Trophoblast cell (in vitro differentiated cells and primary cell): ENCODE results near the gene MOB3A.

Experiments used
- DNase-seq, 2 donors: peaks; one replicate each; pipeline ENCODE4 v3.0.0-alpha.2; 2016
- H2AFZ ChIP-seq: 2 replicates; pipeline ENCODE4 v1.6.1; 2013; ENCODE audit warnings: low read length, moderate library complexity, mild to moderate bottlenecking; ENCODE audit not compliant: insufficient read depth, poor library complexity
- H2AK5ac ChIP-seq: 2 replicates; pipeline ENCODE4 v1.6.1; 2013; ENCODE audit warnings: mild to moderate bottlenecking, low read length
- H2BK120ac ChIP-seq: 2 replicates; pipeline ENCODE4 v1.6.1; 2013; ENCODE audit warnings: low read length, mild to moderate bottlenecking, moderate library complexity; ENCODE audit not compliant: insufficient read depth, poor library complexity
- H2BK12ac ChIP-seq: 2 replicates; pipeline ENCODE4 v1.6.1; 2013; ENCODE audit warnings: mild to moderate bottlenecking, low read length, moderate library complexity
- H2BK5ac ChIP-seq: 2 replicates; pipeline ENCODE4 v1.6.1; 2013; ENCODE audit warnings: low read length, low read depth, moderate library complexity, mild to moderate bottlenecking; ENCODE audit not compliant: poor library complexity
- H3K14ac ChIP-seq: 2 replicates; pipeline ENCODE4 v1.6.1; 2013; ENCODE audit warnings: mild to moderate bottlenecking, low read length
- H3K18ac ChIP-seq: 2 replicates; pipeline ENCODE4 v1.6.1; 2013; ENCODE audit warnings: mild to moderate bottlenecking, low read length
- H3K23ac ChIP-seq: 2 replicates; pipeline ENCODE4 v1.6.1; 2013; ENCODE audit warnings: low read length
- H3K27ac ChIP-seq: 2 replicates; pipeline ENCODE4 v1.5.1; 2013; ENCODE audit warnings: low read depth, mild to moderate bottlenecking, inconsistent platforms, low read length, moderate library complexity
- H3K27me3 ChIP-seq: 2 replicates; pipeline ENCODE4 v1.6.1; 2013; ENCODE audit warnings: inconsistent platforms, mild to moderate bottlenecking, low read length, moderate library complexity; ENCODE audit not compliant: insufficient read depth
- H3K36me3 ChIP-seq, 2 experiments: 1 replicate in 1 of 2; 2 replicates in 1 of 2; pipeline ENCODE4 v1.6.1; 2013; ENCODE audit warnings: low read length in 2 of 2, mild to moderate bottlenecking in 2 of 2, moderate library complexity in 1 of 2; ENCODE audit not compliant: insufficient read depth in 2 of 2, control insufficient read depth in 1 of 2
- H3K4ac ChIP-seq: 2 replicates; pipeline ENCODE4 v1.6.1; 2013; ENCODE audit warnings: low read depth, mild to moderate bottlenecking, low read length, moderate library complexity
- H3K4me1 ChIP-seq, 2 experiments: 1 replicate in 1 of 2; 2 replicates in 1 of 2; pipeline ENCODE4 v1.6.1; 2013; ENCODE audit warnings: low read length in 2 of 2, mild to moderate bottlenecking in 2 of 2, moderate library complexity in 1 of 2; ENCODE audit not compliant: insufficient read depth in 2 of 2, control insufficient read depth in 1 of 2
- H3K4me2 ChIP-seq: 2 replicates; pipeline ENCODE4 v1.6.1; 2013; ENCODE audit warnings: inconsistent platforms, mild to moderate bottlenecking, low read length, moderate library complexity
- H3K4me3 ChIP-seq: 2 replicates; pipeline ENCODE4 v1.5.1; 2013; ENCODE audit warnings: mild to moderate bottlenecking, low read depth, low read length, inconsistent platforms
- H3K79me1 ChIP-seq: one replicate; pipeline ENCODE4 v1.6.1; 2013; ENCODE audit warnings: low read length
- H3K79me2 ChIP-seq: 2 replicates; pipeline ENCODE4 v1.6.1; 2013; ENCODE audit warnings: low read length, mild to moderate bottlenecking; ENCODE audit not compliant: control insufficient read depth, insufficient read depth, poor library complexity
- H3K9ac ChIP-seq: 2 replicates; pipeline ENCODE4 v1.6.1; 2013; ENCODE audit warnings: mild to moderate bottlenecking, low read length
- H3K9me3 ChIP-seq: 2 replicates; pipeline ENCODE4 v1.6.1; 2013; ENCODE audit warnings: low read depth, mild to moderate bottlenecking, control low read depth, inconsistent platforms, low read length; ENCODE audit not compliant: insufficient read depth
- H4K12ac ChIP-seq: 2 replicates; pipeline ENCODE4 v1.6.1; 2013; ENCODE audit warnings: low read depth, mild to moderate bottlenecking, low read length, moderate library complexity
- H4K8ac ChIP-seq: 2 replicates; pipeline ENCODE4 v1.6.1; 2013; ENCODE audit warnings: low read depth, mild to moderate bottlenecking, low read length, moderate library complexity
- H4K91ac ChIP-seq: one replicate; pipeline ENCODE4 v1.6.1; 2013; ENCODE audit warnings: low read depth, mild to moderate bottlenecking, low read length, moderate library complexity
- WGBS: extraction: QIAGEN DNeasy Blood & Tissue Kit; methylation state at CpG from one replicate; pipeline ENCODE4 v1.1.7; 2013; ENCODE audit warnings: missing lambda C conversion rate; ENCODE audit not compliant: insufficient read length, insufficient coverage; ENCODE audit errors: extremely low coverage; 5-methylcytosine and 5-hydroxymethylcytosine counted together

MOB3A gene

DNA sequence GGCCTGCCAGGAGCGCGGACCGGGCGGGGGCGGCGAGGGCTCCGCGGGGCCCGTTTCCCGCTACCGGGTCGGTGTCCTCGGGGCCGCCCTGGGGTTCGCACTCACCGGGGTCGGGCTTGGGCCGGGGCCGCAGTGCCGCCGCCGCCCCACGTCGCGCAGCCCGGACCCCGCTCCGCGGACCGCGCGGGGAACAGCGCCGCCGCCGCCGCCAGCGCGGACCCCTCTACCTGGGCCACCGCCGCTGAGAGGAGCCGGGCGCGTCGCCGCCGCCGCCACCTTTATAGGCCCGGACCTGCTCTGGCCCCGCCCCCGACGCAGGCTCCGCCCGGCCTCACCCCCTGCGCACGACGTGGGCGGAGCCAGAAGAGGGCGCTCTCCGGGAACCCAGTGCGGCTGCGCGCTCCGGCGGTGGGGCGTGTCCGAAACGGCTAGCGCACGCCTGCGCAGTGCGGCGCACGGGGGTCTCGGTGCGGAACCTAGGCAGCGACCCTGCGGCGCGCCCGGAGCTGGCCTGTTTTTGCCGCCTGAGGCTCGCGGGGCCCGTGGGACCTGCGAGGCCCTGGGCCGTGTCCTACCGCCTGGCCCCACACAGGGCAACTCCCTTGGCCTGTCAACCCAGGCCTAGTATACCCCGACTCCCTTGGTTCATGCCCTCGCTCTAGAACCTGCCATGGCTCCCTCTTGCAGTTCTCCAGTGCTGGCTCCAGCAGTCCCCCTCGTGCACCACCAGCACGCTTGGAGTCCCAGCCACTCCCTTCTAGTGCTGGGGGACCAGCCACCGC, 44.9 kb downstream of the MOB3A start, which contains the start of gene MKNK2:
MKNK2 (minus strand) TSS at position 254 of the 782 bp plus-strand sequence. CDS start 393 bp downstream, outside the sequence.
- H3K4me2 ChIP-seq, result peak within 1 kb of the TSS; percentile 97
- H4K91ac ChIP-seq, result peak within 1 kb of the TSS; percentile 90
- no peaks in the 10 kb centered on the region for H3K27me3 ChIP-seq
- peak within 1 kb of the TSS; percentile 13 for H2BK12ac ChIP-seq
- H3K4me1 ChIP-seq, result peaks cover 17 to 30% of the 10 kb centered on the region in 2 experiments
- H3K18ac ChIP-seq, result peak within 1 kb of the TSS; percentile 77
- WGBS, result no CpG with 5 or more reads among the region's 93 CpGs
- DNase-seq, result peak; percentile 81 to 97
- peak within 1 kb of the TSS; percentile 57 for H3K4ac ChIP-seq
- no peaks in the 10 kb centered on the region for H3K9me3 ChIP-seq
- peak within 1 kb of the TSS; percentile 84 for H3K9ac ChIP-seq
- peak within 1 kb of the TSS; percentile 81 for H3K4me3 ChIP-seq
- peak within 1 kb of the TSS; percentile 43 for H2BK120ac ChIP-seq
- peak within 1 kb of the TSS; percentile 99 for H4K8ac ChIP-seq
- no peak within 1 kb of the TSS for H3K23ac ChIP-seq
- H2AFZ ChIP-seq, result peak within 1 kb of the TSS; percentile 50
- H3K14ac ChIP-seq, result peak within 1 kb of the TSS; percentile 88
- peaks cover 17 to 23% of the 10 kb centered on the region in 2 experiments for H3K36me3 ChIP-seq
- peaks cover 17% of the 10 kb centered on the region for H3K79me2 ChIP-seq
- H2AK5ac ChIP-seq, result peak within 1 kb of the TSS; percentile 47
- peak within 1 kb of the TSS; percentile 43 for H3K27ac ChIP-seq
- H2BK5ac ChIP-seq, result peak within 1 kb of the TSS; percentile 70
- H4K12ac ChIP-seq, result peak within 1 kb of the TSS; percentile 91
- peaks cover 15% of the 10 kb centered on the region for H3K79me1 ChIP-seq

DNA sequence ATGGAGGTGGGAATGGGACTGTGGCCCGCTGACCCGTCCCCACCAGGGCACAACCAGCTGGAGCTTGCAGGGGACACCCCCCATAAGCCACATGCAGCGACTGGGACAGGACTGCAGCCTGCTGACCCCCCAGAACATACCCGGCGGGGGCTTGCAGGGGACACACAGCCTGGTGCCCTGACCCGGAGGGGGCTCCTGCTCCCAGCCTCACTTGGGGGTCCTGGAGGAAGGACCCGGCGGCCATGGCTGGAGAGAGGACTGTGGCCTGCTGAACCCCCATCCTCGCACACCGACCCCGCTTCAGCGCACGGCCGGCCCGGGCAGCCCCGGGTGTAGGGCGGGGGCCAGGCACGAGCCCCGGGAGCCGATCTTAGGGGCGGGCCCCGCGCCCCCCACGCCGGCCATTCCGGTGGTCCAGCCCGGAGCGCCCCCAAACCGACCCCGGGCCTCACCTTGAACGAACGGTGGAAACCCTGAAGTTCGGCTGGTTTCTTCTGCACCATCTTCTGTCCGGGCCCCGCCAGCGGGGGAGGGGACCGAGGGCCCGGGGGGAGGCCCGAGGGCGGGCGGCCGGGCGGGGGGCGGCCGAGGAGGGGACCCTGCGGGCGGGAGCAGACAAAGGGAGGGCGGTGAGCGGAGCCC, 45.7 kb downstream of the MOB3A start:
- peaks cover 17% of the 10 kb centered on the region for H3K79me2 ChIP-seq
- no peaks in the 10 kb centered on the region for H3K27me3 ChIP-seq
- no peak overlapping the region for H2BK12ac ChIP-seq
- H4K91ac ChIP-seq, result peak overlapping the region; percentile 37
- H4K8ac ChIP-seq, result no peak overlapping the region
- WGBS, result no CpG with 5 or more reads among the region's 49 CpGs
- H2BK5ac ChIP-seq, result peak overlapping the region; percentile 70
- peak overlapping the region; percentile 57 for H3K4ac ChIP-seq
- peaks cover 12% of the 10 kb centered on the region for H3K79me1 ChIP-seq
- peak overlapping the region; percentile 88 for H3K14ac ChIP-seq
- H3K27ac ChIP-seq, result peak overlapping the region; percentile 43
- H3K4me1 ChIP-seq, result peaks cover 17 to 29% of the 10 kb centered on the region in 2 experiments
- peak overlapping the region; percentile 97 for H3K4me2 ChIP-seq
- DNase-seq, result no peak
- H3K9me3 ChIP-seq, result no peaks in the 10 kb centered on the region
- peak overlapping the region; percentile 34 for H2AK5ac ChIP-seq
- no peak overlapping the region for H3K23ac ChIP-seq
- H3K36me3 ChIP-seq, result peaks cover 24 to 30% of the 10 kb centered on the region in 2 experiments
- peak overlapping the region; percentile 79 for H3K9ac ChIP-seq
- no peak overlapping the region for H4K12ac ChIP-seq
- H2AFZ ChIP-seq, result no peak overlapping the region
- H2BK120ac ChIP-seq, result no peak overlapping the region
- H3K18ac ChIP-seq, result peak overlapping the region; percentile 77
- H3K4me3 ChIP-seq, result peak overlapping the region; percentile 81

DNA sequence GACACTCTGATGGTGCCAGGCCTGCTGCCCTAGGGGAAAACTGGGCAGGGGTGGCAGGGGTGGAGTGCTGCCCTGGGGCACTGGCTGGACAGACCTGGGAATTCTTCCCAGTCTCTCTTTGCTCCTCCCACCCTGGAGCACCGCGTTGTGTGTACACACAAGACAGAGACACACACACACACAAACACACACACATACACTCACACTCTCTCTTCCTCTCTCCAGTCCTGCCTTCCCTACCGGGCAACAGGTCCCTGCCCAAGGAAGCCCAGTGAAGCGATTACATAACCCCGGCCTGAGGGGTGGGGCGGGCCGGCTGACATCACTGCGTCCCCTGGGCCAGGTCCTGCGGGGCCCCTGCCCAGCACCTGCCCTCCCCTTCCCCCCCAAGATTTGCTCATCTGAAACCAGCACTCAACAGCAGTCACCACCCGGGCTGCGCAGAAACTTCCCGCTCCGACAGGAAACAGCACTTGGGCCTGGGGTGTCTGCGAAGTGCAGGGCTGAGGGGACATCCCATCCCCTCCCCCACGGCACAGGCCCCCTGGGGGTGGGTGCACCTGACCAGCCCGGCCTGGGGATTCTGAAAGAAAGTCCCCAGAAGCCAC, 46.3 kb downstream of the MOB3A start:
- Histone ChIP-seq H4K8ac (no peak overlapping the region), H3K4me2 (peak overlapping the region; percentile 97), H3K36me3 (peaks cover 30 to 37% of the 10 kb centered on the region in 2 experiments), H3K14ac (peak overlapping the region; percentile 36), H2BK120ac (no peak overlapping the region), H3K23ac (no peak overlapping the region), H3K9ac (peak overlapping the region; percentile 79), H2AFZ (no peak overlapping the region), H3K79me1 (peaks cover 12% of the 10 kb centered on the region), H4K91ac (peak overlapping the region; percentile 11), H3K18ac (peak overlapping the region; percentile 78), H2AK5ac (peak overlapping the region; percentile 34), H3K27me3 (no peaks in the 10 kb centered on the region), H3K4me1 (peaks cover 17 to 29% of the 10 kb centered on the region in 2 experiments), H3K4me3 (peak overlapping the region; percentile 81), H4K12ac (no peak overlapping the region), H3K9me3 (no peaks in the 10 kb centered on the region), H3K4ac (peak overlapping the region; percentile 58), H3K27ac (peak overlapping the region; percentile 43), H2BK12ac (no peak overlapping the region), H3K79me2 (peaks cover 17% of the 10 kb centered on the region), H2BK5ac (peak overlapping the region; percentile 24)
- WGBS, result no CpG with 5 or more reads among the region's 16 CpGs
- DNase-seq, result peak; percentile 78

DNA sequence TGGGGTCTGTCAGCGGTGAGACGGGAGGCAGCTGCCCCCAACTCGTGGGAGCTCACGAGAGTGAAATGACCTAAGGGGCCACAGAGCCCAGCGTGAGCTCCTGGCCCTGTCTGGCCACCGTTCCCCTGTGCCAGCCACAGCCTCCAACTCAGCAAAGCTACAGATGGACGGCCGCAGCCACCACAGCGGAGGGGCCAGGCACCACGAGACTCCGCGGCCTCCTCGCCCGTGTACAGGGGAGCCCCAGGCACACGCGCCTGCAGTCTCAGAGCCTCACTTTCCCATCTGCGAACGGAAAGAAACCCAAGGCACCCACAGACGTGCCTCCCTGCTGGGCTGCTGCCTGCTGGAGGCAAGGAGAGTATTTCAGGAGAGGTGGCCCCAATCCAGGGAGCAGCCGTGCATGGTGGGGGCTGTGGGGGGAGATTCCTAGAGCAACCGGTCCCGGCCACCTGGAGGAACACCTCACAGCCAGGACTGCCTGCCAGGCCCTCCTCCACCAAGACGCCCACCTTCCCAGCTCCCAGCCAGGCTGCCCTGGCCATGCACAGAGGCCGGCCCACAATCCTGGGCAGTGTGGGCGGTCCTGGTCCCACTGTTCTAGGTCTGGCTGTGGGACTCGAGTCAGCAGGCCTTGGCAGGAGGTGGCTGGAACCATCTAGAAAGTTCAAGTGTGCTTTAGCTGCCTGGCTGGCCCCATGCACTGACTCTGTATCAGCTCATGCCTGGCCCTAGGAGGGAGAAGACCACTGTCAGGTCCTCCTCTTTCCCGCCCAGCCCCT, 47.0 kb downstream of the MOB3A start:
- no peak overlapping the region for H3K27ac ChIP-seq
- H3K9ac ChIP-seq, result no peak overlapping the region
- peak in 1 of 2 donors; percentile 15 for DNase-seq
- no peak overlapping the region for H2BK12ac ChIP-seq
- H3K4me2 ChIP-seq, result peak overlapping the region; percentile 97
- no peak overlapping the region for H2BK120ac ChIP-seq
- H3K79me1 ChIP-seq, result peaks cover 12% of the 10 kb centered on the region
- no peak overlapping the region for H4K12ac ChIP-seq
- peak overlapping the region; percentile 7 for H3K14ac ChIP-seq
- H3K4me1 ChIP-seq, result peaks cover 17 to 29% of the 10 kb centered on the region in 2 experiments
- H4K91ac ChIP-seq, result no peak overlapping the region
- peaks cover 17% of the 10 kb centered on the region for H3K79me2 ChIP-seq
- H2BK5ac ChIP-seq, result no peak overlapping the region
- no peak overlapping the region for H3K23ac ChIP-seq
- H3K4me3 ChIP-seq, result no peak overlapping the region
- no peak overlapping the region for H2AFZ ChIP-seq
- H3K18ac ChIP-seq, result peak overlapping the region; percentile 78
- no CpG with 5 or more reads among the region's 27 CpGs for WGBS
- H3K9me3 ChIP-seq, result no peaks in the 10 kb centered on the region
- peaks cover 36 to 41% of the 10 kb centered on the region in 2 experiments for H3K36me3 ChIP-seq
- H4K8ac ChIP-seq, result no peak overlapping the region
- no peaks in the 10 kb centered on the region for H3K27me3 ChIP-seq
- H2AK5ac ChIP-seq, result no peak overlapping the region
- H3K4ac ChIP-seq, result peak overlapping the region; percentile 58
